AG04449 (cell line): ENCODE results near the gene AQP12B.

Experiments used
- CTCF ChIA-PET: fragments of 350-600 bp; formaldehyde crosslinking; extraction: SDS; loops from one replicate; lab custom pipeline; 2021; ENCODE audit warnings: antibody characterized with exemption; lab: Yijun Ruan, JAX
- POLR2A ChIA-PET: fragments of 400-600, 350-600 bp; formaldehyde crosslinking; extraction: SDS; loops from one replicate; lab custom pipeline; 2020; ENCODE audit warnings: antibody characterized with exemption, inconsistent platforms; lab: Yijun Ruan, JAX
- DNase-seq: peaks from one replicate; pipeline ENCODE4 v3.0.0-alpha.2; 2010; ENCODE audit warnings: low read depth, low spot score
- H3K4me3 ChIP-seq: 2 replicates; pipeline ENCODE4 v1.5.1; 2011; ENCODE audit warnings: low read depth, mild to moderate bottlenecking, control low read depth, low read length
- TF ChIP-seq, protein P1 (sequence below): IDR thresholded peaks from one replicate; pipeline ENCODE4 v1.5.1; 2011; ENCODE audit warnings: mild to moderate bottlenecking, moderate library complexity, low read length, control low read depth, inconsistent platforms; ENCODE audit not compliant: insufficient read depth; ENCODE audit errors: missing control alignments

Gene AQP12B

GRCh38 chr2:240719676-240720545 is 37.2 kb upstream of the AQP12B start:
- TF ChIP-seq, protein P1, sequence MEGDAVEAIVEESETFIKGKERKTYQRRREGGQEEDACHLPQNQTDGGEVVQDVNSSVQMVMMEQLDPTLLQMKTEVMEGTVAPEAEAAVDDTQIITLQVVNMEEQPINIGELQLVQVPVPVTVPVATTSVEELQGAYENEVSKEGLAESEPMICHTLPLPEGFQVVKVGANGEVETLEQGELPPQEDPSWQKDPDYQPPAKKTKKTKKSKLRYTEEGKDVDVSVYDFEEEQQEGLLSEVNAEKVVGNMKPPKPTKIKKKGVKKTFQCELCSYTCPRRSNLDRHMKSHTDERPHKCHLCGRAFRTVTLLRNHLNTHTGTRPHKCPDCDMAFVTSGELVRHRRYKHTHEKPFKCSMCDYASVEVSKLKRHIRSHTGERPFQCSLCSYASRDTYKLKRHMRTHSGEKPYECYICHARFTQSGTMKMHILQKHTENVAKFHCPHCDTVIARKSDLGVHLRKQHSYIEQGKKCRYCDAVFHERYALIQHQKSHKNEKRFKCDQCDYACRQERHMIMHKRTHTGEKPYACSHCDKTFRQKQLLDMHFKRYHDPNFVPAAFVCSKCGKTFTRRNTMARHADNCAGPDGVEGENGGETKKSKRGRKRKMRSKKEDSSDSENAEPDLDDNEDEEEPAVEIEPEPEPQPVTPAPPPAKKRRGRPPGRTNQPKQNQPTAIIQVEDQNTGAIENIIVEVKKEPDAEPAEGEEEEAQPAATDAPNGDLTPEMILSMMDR, result no peak
- POLR2A ChIA-PET, result no interaction called here
- H3K4me3 ChIP-seq, result no peak overlapping the region
- no peak for DNase-seq
- CTCF ChIA-PET, result no interaction called here

- no peak for DNase-seq
- CTCF ChIA-PET, result no interaction called here
- no peak overlapping the region for H3K4me3 ChIP-seq
- TF ChIP-seq, protein P1, result no peak
- POLR2A ChIA-PET, result no interaction called here
These were observed 36.3 kb upstream of the AQP12B start for GRCh38 chr2:240718896-240719490.

DNA sequence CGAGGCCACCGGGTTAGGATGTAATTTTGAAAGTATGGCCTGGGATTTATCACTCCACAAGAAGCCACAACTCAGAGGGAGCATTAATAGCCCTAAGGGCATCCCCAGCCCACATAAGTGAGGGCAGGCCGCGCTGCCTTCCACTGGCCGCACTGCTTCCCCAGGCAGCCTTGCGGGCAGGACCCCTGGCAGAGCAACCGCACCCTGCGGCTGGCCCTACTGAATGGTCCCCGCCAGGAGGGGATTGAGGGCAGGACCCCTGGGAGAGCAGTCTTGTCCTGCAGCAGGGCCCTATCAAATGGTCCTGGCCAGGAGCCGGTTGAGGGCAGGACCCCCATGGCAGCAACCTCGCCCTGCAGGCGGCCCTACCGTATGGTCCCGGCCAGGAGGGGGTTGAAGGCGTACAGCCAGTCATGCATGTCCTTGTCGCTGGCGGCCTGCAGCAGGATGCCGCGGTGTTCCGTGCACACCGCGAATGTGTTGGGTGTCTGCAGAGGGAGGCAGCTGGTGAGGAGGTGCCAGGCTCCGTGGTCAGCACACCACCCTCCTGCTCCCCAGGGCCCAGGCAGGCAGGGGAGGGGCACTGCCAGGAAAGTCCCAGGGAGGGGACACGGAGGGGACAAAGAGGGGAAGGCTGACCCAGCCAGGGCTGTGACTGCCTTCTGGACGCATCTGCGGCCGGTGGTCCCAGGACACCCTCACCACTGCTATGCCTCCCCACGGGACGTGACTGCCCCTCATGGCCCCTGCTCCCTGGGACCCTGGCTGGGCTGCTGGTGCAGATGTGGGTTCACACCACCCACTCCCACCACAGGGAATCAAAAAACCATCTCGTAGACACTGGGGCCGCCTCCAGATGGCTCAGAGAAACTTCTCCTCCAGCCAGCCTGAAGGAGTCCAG is 35.2 kb upstream of the AQP12B start:
- ChIA-PET POLR2A (no interaction called here), CTCF (no interaction called here)
- no peak overlapping the region for H3K4me3 ChIP-seq
- TF ChIP-seq, protein P1, result no peak
- no peak for DNase-seq

GRCh38 chr2:240717181-240717641 is 34.5 kb upstream of the AQP12B start:
- DNase-seq, result no peak
- POLR2A ChIA-PET, result no interaction called here
- CTCF ChIA-PET, result no interaction called here
- TF ChIP-seq, protein P1, result no peak
- H3K4me3 ChIP-seq, result no peak overlapping the region

DNA sequence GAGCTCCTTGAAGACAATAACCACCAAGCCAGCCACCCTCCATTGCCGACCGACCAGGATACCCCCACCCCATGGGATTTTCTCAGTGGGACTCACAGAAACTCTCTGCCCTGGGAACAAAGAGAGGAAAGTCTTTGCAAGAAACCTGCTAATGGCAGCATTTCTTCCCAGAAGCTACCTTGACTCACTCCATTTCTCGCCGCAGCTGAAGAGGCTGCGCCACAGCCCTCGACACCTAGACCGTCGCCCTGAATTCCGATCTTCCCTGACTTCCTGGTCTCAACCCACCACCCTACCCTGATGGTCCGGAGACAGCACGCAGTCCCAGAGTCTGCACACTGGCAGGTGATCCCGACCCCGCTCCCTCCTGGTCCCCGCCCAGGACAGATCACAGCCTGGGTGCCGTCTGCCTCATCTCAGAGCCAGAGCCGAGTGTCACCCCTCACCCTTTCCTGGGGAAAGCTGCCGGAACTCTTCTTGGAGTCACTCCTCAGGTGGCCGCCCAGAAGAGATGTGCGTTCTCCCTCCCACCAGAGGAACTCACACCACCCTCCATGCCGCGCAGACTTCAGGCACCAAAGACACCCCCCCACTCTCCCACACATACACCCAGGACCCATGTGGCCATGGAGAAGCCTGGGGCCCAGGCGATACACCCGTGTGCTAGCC is 33.6 kb upstream of the AQP12B start:
- no peak overlapping the region for H3K4me3 ChIP-seq
- POLR2A ChIA-PET, result no interaction called here
- CTCF ChIA-PET, result no interaction called here
- no peak for DNase-seq
- TF ChIP-seq, protein P1, result no peak
